HTERT RPE-1 (cell line): ENCODE measurements around the gene TRMT2A.

ENCODE experiments used
- in situ Hi-C: fragments of 300-500 bp; cut with MboI; formaldehyde crosslinking; loops from 4 replicates; pipeline ENCODE4 v1.14.3; 2020; ENCODE audit warnings: low sequenced_read_pairs

TRMT2A gene

DNA sequence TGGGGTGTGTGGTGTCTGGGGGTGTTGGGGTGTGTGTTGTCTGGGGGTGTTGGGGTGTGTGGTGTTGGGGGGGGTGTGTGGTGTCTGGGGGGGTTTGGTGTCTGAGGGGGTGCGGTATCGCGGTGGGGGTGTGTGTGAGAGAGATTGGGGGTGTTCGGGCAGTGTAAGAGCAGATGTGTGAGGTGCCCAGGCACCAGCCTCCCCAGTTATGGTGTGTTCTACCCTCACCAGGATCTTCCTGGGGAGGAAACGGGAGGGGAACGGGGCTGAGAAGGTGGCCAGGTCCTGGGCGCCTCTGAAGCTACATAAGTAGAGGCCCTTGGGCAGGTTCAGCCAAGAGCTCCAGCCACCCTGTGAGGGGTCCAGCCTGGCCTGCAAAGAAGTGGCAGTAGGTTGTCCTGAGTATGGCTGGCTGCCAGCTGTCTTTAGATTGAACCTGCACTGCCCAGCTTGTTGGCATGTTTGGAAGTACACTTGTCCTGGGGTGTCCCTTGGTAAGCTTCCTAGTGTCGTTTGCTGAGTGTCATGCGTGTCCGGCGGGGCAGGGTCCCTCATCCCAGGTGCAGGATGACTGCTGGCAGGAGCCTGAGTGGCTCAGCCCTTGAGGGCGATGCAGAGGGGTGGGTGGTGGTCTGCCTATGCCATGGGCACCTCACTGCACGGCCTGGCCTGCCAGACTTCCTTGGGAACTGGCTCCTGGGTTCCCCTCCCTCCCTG is 6.5 kb upstream of the TRMT2A start:
- in situ Hi-C loops, result no loop called here

GRCh38 chr22:20121856-20122415 is 4.9 kb upstream of the TRMT2A start:
- in situ Hi-C loops, result no loop called here

GRCh38 chr22:20118300-20119020 is 1.4 kb upstream of the TRMT2A start:
- in situ Hi-C loops, result no loop called here

- in situ Hi-C loops, result no loop called here
These were observed 740 bp upstream of the TRMT2A start for GRCh38 chr22:20117633-20118299.

GRCh38 chr22:20116376-20116950 is 563 bp downstream of the TRMT2A start:
- in situ Hi-C loops, result no loop called here

- in situ Hi-C loops, result no loop called here
These were observed 1.2 kb downstream of the TRMT2A start, which contains the start of gene RANBP1 for GRCh38 chr22:20115691-20116375. Gene RANBP1 (plus strand): TSS chr22:20116104. CDS start chr22:20116185, 81 bp downstream.

- in situ Hi-C loops, result no loop called here
These were observed 2.2 kb downstream of the TRMT2A start for GRCh38 chr22:20114506-20115475.

DNA sequence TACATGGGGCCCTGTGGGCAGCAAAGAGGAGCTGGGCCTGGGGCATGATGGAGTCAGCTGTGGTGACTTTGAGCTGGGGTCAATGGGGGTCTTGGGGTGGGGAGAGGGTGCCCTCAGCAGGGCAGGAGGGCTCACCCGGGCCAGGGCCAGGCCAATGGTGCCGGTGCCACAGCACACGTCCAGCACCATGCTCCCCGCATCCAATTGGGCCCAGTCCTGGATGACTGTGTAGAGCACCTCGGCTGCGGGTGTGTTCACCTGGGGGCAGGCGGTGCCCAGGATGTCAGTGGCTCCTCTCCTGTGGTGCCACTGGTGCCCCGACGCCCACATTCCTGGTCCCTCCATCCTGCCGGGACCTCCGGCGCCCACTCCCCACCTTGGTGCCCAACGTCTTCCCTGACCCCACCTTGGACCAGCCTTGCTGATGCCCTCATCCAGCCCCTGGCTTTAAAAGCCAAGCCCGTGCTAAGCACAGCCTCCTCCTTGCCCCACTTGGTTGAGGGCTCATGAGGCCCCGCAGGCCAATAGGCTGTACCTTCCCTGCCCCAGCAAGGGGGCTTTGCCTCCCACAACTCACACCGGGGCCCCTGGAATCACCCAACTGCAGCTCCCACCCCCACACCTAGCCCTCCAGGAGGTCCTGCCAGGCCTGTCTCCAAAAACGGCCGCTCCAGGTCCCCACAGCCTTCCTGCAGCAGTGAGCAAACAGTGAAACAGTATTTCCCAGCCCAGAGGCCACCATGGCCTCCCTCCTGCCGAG is 3.3 kb downstream of the TRMT2A start:
- in situ Hi-C loops, result no loop called here

DNA sequence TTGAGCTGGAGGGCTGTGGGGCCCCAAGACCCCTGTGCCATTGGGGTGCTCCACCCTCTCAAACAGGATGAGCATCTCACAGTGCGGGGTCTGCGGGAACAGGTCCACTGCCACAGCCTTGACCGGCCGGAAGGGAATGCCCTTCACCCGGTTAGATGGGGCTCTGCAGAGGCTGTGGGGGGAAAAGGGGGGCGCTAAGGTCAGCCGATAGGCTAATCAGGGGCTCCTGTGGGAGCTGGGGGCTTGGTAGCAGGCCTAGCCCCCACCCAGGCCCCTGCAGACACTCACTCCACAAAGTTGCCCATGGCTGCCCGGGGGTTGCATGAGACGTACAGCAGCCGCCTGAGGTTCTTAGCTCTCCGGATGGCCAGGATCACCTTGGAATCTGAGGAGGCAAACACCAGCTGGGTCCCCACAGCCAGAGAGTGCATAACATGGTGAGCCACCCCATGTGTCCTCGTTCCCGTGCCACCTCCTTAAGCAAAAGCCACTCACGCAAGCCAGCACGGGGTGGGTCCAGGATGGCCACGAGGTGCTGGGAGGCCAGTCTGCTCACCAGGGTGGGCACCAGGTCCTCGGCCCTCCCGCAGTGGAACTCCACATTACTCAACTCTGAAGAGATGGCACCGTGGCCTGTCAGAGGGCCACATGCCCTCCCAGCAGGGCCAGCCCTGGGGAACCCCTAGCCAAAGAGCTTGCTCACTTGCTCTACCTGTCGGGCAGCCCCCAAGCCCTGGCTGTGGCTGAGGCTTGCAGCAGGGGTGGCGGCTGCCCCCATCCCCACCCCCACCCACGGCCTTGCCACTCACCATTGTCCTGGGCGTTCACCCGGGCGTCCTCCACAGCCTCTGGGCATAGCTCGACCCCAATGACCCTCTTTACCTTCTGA is 4.2 kb downstream of the TRMT2A start:
- in situ Hi-C loops, result no loop called here

DNA sequence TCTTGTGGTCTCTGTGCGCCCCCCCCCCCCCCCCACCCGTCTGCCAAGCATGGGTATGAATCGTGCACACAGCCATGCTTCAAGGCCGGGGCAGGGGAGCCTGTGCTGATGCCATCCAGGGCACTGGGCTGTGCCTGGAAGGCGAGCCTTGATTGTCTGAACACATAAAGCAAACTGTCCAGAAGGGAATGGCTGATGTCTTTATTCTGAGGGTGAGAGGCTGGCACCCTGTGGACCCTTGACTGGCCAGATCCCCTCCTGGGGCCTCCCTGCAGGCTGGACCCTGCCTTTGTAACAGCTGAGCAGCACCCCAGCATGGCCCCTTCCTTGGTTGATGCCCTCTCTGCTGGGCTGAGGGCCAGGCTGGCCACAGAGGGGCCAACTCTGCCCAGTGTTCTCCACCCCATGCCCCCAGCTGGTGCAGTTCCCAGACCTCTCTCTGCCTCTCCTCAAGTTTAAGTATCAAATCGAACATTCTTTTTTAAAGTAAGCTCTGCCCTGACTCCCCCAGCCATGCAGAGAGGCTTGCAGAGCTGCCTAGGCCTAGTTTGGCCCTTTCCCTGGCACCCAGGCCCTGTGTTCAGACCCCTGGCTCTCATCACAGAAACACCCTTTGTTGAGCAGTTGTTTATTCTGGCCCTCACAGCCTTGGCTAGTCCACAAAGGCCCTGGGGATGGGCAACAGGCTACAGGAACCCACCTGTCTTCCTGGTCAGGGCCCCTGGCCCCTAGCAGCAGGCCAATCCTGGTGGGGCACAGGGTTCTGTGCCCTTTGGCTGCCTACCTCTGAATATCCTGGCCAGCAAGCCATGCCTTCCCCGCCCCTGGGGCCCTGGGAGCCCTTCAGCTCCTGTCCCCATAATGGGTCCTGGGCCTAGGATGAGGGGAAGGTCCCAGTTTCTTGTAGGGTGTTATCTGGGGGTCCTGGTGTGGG is 5.1 kb downstream of the TRMT2A start:
- in situ Hi-C loops, result no loop called here

DNA sequence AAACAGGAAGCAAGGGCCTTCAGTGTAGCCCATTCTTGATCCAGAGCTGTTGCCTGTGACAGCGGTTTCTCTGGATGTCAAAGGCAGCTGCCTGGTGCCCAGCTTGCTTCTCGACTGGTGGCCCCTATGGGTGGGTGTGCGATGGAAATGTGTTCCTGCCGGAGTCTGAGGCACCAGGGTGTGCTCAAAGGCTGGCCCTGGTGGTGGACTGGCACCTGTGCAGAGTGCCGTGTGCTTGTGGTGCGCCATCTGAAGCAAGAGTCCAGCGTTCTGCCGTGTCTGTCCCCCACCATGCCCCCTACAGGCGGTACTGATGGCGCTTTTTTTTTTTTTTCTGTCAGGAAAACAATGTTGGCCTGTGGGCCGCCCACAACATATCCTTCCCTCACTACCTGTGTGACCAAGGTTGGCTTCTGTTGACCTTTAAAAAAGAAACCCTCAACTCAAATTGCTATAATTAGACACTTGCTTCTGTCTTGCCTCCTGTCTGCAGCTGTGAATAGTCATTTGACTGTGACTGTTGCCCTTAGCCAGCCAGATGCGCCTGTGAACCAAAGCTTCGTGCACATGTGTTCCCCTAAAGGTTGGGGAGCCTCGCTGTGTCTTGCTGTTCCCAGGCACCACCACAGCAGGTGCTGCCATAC is 5.9 kb downstream of the TRMT2A start:
- in situ Hi-C loops, result no loop called here

- in situ Hi-C loops, result no loop called here
These were observed 6.6 kb downstream of the TRMT2A start for GRCh38 chr22:20110359-20110985.

DNA sequence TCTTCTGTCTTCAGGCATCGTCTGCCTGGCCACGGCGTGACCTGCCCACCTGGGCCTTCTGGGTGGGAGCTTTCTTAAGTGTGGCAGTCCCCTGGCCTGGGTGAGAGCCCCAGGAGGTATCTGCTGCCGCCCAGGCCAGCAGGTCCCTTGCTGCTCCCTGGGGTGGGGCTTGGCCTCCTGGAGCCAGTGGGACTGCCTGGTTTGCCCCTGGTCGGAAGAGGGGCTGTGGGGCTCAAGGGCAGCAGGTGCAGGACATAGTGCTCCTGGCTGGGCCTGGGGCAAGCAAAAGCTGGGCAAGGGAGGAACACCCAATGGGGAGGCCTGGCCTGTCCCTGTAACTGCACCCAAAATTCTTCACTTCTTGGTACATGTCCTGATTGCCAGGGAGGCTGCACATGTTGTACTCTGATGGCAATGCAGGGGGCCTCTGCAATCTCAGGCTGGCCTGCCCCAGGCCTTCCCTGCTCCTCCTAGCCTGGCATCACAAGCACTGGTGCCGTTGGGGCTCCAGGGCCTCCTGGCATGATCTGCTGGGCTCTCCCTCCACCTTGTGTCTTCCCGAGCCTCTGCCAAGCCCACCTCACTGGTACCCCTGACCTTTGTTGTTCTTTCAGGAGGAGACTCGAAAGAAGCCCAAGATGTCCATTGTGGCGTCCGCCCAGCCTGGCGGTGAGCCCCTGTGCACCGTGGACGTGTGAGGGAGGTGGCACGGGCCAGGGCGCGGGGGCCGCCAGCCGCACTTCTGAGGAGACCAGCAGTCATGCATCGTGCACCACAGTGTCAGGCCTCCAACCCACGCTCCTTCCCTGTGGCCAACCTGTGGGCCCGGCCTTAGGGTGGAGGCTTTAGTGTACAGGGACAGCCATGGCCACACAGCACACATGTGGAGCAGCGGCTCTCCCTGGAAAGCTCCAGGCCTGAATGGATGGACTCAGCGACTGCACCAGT is 7.3 kb downstream of the TRMT2A start:
- in situ Hi-C loops, result no loop called here

GRCh38 chr22:20108757-20109230 is 8.2 kb downstream of the TRMT2A start:
- in situ Hi-C loops, result no loop called here
